Endometrial microvascular endothelial cells (primary cell): ENCODE results near the gene TUBB3. TPM values are rescaled to one million over a fixed set of nuclear protein-coding genes. Genes with fewer than 3 reads are reported as not detected.

Experiments used
- in situ Hi-C: cut with HindIII; loops from 2 replicates; pipeline ENCODE4 v1.10.0; 2017; ENCODE audit warnings: low sequenced_read_pairs, low pct_unique_long_range_greater_than_20kb; ENCODE audit errors: inconsistent ontology term
- total RNA-seq: library from RNA; depleted of rRNA; stranded (reverse); fragments of >200 nt; gene quantifications from one replicate; pipeline ENCODE4 v1.2.3, GENCODE V29; 2015; ENCODE audit errors: inconsistent ontology term

The TUBB3 gene
- total RNA-seq, 1 donor from 2014 or later, result 119 TPM

DNA sequence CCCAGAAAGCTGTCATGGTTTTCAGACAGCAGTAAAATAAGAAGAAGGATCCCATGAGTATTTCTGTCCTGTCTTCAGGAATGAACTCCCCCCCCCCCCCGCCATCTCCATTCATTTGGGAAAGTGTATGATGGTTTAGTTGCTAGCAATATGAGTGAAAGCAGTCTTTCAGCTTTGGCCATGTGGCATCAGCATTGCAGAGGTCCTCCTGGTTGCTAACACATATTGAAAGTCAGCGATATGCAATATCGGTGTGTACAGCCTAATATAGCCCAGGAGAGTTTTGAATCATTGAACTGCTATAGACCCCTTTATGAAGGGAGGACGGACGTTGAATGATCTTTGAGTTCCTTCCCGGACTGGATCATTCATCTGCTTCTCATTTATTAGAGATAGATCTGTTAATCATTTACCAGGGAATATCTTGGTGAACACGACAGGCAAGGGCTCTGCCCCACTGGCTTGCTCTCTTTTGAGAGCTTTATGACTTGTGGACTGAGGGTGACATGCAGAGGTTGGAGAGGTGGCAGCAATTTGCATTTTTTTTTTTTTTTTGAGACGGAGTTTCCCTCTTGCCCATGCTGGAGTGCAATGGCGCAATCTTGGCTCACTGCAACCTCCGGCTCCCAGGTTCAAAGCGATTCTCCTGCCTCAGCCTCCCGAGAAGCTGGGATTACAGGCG is 50.7 kb downstream of the TUBB3 start:
- in situ Hi-C loops, result no loop called here

DNA sequence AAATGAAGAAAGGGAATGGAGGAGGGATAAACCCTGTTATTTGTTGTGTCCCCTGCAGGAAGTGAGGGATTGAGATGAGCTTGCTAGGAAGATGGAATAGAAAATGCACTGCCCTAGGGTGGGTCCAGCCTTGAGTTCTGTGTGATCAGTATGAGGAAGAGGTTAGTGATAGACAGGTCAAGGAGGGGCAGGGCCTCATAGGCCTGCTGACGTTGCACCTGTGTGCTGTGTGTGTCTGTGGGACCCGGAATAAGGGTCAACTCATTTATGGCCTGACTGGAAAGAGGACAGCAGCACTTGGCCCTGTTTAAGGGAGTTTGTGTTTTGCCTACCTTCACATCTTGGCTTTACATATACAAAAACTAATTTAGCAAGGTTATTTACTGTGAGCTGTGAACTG is 51.7 kb downstream of the TUBB3 start:
- in situ Hi-C loops, result no loop called here

DNA sequence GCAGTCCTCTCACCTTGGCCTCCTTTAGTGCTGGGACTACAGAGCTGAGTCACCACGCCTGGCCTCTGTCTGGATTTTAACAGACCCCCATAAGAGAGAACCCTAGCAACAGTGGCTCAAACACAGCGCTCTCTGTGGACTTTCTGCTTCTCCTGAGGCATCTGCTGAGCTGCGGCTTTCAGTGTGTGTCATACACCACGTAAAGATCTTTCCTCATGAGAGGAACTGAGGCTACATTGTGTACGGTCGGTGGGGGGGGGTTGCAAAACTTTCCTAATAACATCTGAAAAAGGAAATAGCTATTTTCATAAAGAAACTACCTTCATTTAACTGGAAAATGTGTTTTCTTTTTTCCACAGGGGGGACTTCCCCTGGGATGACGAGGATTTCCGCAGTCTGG is 58.3 kb downstream of the TUBB3 start:
- in situ Hi-C loops, result no loop called here

DNA sequence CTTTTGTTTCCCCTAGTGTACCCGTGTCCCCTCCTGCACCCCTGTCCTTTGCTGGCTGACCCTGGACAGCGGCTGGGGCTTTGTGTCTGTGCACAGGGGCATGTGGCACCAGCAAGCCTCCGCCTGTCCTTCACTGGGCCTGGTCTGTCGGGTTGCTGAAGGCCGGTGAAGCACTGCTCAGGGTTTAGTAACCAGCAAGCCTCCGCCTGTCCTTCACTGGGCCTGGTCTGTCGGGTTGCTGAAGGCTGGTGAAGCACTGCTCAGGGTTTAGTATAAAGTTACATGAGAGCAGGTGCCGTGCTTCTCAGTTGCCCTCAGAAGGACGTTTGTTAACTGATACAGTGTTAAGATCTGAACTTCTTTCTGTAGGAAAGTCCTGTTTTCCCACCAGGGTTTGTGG is 59.2 kb downstream of the TUBB3 start:
- in situ Hi-C loops, result no loop called here

DNA sequence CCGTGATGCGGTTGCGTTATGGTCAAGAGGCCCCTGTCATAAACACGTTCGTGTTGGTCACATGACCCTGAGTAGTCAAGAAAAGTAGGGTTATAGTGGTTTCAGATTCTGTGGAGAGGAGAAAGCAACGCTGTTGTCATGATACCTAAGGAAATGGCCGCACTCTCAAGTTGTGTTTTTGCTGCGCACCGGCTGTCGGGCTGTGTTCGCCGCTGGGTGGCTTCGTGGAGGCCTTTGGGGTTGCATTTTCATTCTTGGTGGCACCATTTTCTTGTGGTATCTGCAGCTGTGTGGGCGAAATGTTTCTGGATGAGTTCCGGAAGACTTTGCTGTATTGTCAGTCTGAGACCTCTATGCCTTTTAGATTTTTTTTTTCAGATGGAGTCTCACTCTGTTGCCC is 60.4 kb downstream of the TUBB3 start:
- in situ Hi-C loops, result no loop called here

DNA sequence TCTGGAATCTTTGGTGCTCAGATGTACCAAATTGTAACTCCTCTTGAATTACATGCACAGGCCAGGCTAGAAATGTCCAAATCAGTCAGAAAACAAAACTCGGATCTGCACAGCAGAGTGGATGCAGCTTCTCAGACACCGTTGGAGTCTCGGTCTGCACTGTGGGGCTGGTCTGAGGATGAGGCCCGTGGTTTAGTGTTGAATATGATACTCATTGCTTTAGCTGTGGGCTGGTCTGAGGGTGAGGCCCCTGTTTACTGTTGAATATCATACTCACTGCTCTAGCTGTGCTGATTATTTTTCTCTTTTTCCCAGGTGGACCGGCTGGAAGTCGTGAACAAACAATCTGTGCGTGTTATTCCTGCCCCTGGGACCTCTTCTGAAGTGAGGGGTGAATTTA is 61.1 kb downstream of the TUBB3 start:
- in situ Hi-C loops, result no loop called here

DNA sequence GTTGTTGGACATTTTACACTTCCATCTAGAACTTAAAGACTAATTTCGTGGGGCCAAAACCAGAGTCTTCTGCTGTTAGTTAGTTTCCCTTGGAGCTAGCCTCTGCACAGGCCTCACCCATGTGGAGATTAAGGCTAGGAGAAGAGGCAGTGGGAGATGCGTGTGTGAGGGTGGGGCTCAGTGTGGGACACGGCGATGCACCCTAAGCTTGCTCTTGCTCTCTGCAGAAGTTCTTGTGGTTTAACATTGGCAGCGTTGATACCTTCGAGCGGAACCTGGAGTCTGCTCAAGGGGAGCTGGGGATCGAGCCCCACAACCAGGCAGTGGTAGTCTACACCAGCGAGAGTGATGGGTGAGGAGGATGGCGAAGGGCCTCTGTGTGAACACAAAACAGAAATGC is 62.1 kb downstream of the TUBB3 start:
- in situ Hi-C loops, result no loop called here

Other genes starting within 250 kb of the TUBB3 start
- 58.4 TPM for gene CDK10, start 236.7 kb upstream of the TUBB3 start, total RNA-seq
- gene SPATA2L, start 221.6 kb upstream of the TUBB3 start, total RNA-seq, result 14.0 TPM
- gene VPS9D1, start 202.4 kb upstream of the TUBB3 start, total RNA-seq, result 3.4 TPM
- 24.6 TPM for gene ZNF276, start 201.8 kb upstream of the TUBB3 start, total RNA-seq
- gene FANCA, start 106.7 kb upstream of the TUBB3 start, total RNA-seq, result 33.1 TPM
- gene SPIRE2, start 94.9 kb upstream of the TUBB3 start, total RNA-seq, result 0.19 TPM
- 165 TPM for gene TCF25, start 49.8 kb upstream of the TUBB3 start, total RNA-seq
- gene MC1R, start 4.5 kb upstream of the TUBB3 start, total RNA-seq, result 2.0 TPM
- 144 TPM for gene DEF8, start 25.4 kb downstream of the TUBB3 start, total RNA-seq
- gene DBNDD1, start 96.1 kb downstream of the TUBB3 start, total RNA-seq, result 3.8 TPM
- not detected for gene PRDM7, start 154.0 kb downstream of the TUBB3 start, total RNA-seq